EL (cell line): ENCODE results near the gene THAP7.

Experiments used
- DNase-seq: peaks from one replicate; pipeline ENCODE4 v3.0.0-alpha.2; 2016

The THAP7 gene

GRCh38 chr22:20962491-20962945, 39.4 kb downstream of the THAP7 start:
- DNase-seq = no peak

GRCh38 chr22:20960609-20961008, 41.3 kb downstream of the THAP7 start:
- DNase-seq = no peak

- no peak for DNase-seq
These were observed 42.1 kb downstream of the THAP7 start for GRCh38 chr22:20959578-20960461.

- DNase-seq = peak; percentile 48
These were observed 44.1 kb downstream of the THAP7 start for GRCh38 chr22:20957683-20958431.

- DNase-seq = peak; percentile 34
These were observed 44.7 kb downstream of the THAP7 start for GRCh38 chr22:20957102-20957682.

- peak; percentile 61 for DNase-seq
These were observed 45.4 kb downstream of the THAP7 start for GRCh38 chr22:20956258-20957101.

GRCh38 chr22:20955548-20955947, 46.4 kb downstream of the THAP7 start:
- DNase-seq = no peak

GRCh38 chr22:20953668-20954500, 48.0 kb downstream of the THAP7 start:
- DNase-seq = peak; percentile 25

- no peak for DNase-seq
These were observed 48.6 kb downstream of the THAP7 start for GRCh38 chr22:20953342-20953608.

GRCh38 chr22:20952544-20953341, 49.2 kb downstream of the THAP7 start:
- no peak for DNase-seq

- no peak for DNase-seq
These were observed 50.0 kb downstream of the THAP7 start for GRCh38 chr22:20951932-20952380.

- no peak for DNase-seq
These were observed 50.6 kb downstream of the THAP7 start for GRCh38 chr22:20951151-20951931.

GRCh38 chr22:20949698-20950183, 52.2 kb downstream of the THAP7 start:
- DNase-seq = no peak
